Osteocyte (in vitro differentiated cells): ENCODE measurements around the gene ANKS1B. TPM values are rescaled to one million over a fixed set of nuclear protein-coding genes. Genes with fewer than 3 reads are reported as not detected.

Experiments used
- DNase-seq: peaks from one replicate; pipeline ENCODE4 v3.0.0; 2021; ENCODE audit warnings: mixed read lengths; ENCODE audit not compliant: unreplicated experiment; ENCODE audit errors: extremely low spot score
- H3K27ac Mint-ChIP-seq: one replicate; pipeline ENCODE4 v1.8.0; 2021; ENCODE audit warnings: mild to moderate bottlenecking, mixed read lengths; ENCODE audit not compliant: unreplicated experiment
- H3K27me3 Mint-ChIP-seq: one replicate; pipeline ENCODE4 v1.8.0; 2021; ENCODE audit warnings: mixed read lengths; ENCODE audit not compliant: unreplicated experiment
- H3K36me3 Mint-ChIP-seq: one replicate; pipeline ENCODE4 v1.8.0; 2021; ENCODE audit warnings: mixed read lengths; ENCODE audit not compliant: unreplicated experiment
- H3K4me1 Mint-ChIP-seq: one replicate; pipeline ENCODE4 v1.8.0; 2021; ENCODE audit warnings: mixed read lengths; ENCODE audit not compliant: unreplicated experiment
- H3K4me3 Mint-ChIP-seq: one replicate; pipeline ENCODE4 v1.8.0; 2021; ENCODE audit warnings: mild to moderate bottlenecking, moderate library complexity, mixed read lengths; ENCODE audit not compliant: unreplicated experiment
- H3K9me3 Mint-ChIP-seq: one replicate; pipeline ENCODE4 v1.8.0; 2021; ENCODE audit warnings: mixed read lengths; ENCODE audit not compliant: unreplicated experiment
- CTCF ChIP-seq: fragments of 200-600 bp; sonication (generic); IDR thresholded peaks from 2 replicates; pipeline ENCODE4 v1.5.0; 2021; ENCODE audit warnings: antibody characterized with exemption, mild to moderate bottlenecking, moderate library complexity
- total RNA-seq: library from RNA; stranded (reverse); gene quantifications from 2 replicates; pipeline ENCODE4 v1.2.1, GENCODE V29; 2021

Gene ANKS1B
- total RNA-seq, 1 donor from 2014 or later: 0.70 TPM

GRCh38 chr12:99573980-99574379 lies 410.8 kb downstream of the ANKS1B start:
- H3K4me1 Mint-ChIP-seq: no peaks in the 10 kb centered on the region
- DNase-seq: no peak
- H3K4me3 Mint-ChIP-seq: no peak overlapping the region
- H3K36me3 Mint-ChIP-seq: no peaks in the 10 kb centered on the region
- no peaks in the 10 kb centered on the region for H3K27me3 Mint-ChIP-seq
- no peaks in the 10 kb centered on the region for H3K9me3 Mint-ChIP-seq
- no peak for TF ChIP-seq CTCF
- no peak overlapping the region for H3K27ac Mint-ChIP-seq

GRCh38 chr12:99567072-99567471 lies 417.7 kb downstream of the ANKS1B start:
- Mint-ChIP-seq H3K36me3 (no peaks in the 10 kb centered on the region), H3K4me1 (no peaks in the 10 kb centered on the region), H3K4me3 (no peak overlapping the region), H3K9me3 (peaks cover 9% of the 10 kb centered on the region), H3K27ac (no peak overlapping the region), H3K27me3 (no peaks in the 10 kb centered on the region)
- TF ChIP-seq CTCF: no peak
- DNase-seq: no peak

GRCh38 chr12:99558109-99558508 lies 426.6 kb downstream of the ANKS1B start:
- no peaks in the 10 kb centered on the region for H3K36me3 Mint-ChIP-seq
- no peaks in the 10 kb centered on the region for H3K9me3 Mint-ChIP-seq
- no peak overlapping the region for H3K4me3 Mint-ChIP-seq
- no peaks in the 10 kb centered on the region for H3K27me3 Mint-ChIP-seq
- H3K4me1 Mint-ChIP-seq: no peaks in the 10 kb centered on the region
- TF ChIP-seq CTCF: no peak
- no peak for DNase-seq
- no peak overlapping the region for H3K27ac Mint-ChIP-seq

- H3K9me3 Mint-ChIP-seq: no peaks in the 10 kb centered on the region
- no peak overlapping the region for H3K4me3 Mint-ChIP-seq
- no peak for DNase-seq
- no peak for TF ChIP-seq CTCF
- H3K36me3 Mint-ChIP-seq: no peaks in the 10 kb centered on the region
- H3K27me3 Mint-ChIP-seq: no peaks in the 10 kb centered on the region
- H3K27ac Mint-ChIP-seq: no peak overlapping the region
- no peaks in the 10 kb centered on the region for H3K4me1 Mint-ChIP-seq
Measured at GRCh38 chr12:99553461-99553860, 431.3 kb downstream of the ANKS1B start.

- no peaks in the 10 kb centered on the region for H3K4me1 Mint-ChIP-seq
- H3K27ac Mint-ChIP-seq: no peak overlapping the region
- no peak for DNase-seq
- H3K4me3 Mint-ChIP-seq: no peak overlapping the region
- TF ChIP-seq CTCF: no peak
- H3K9me3 Mint-ChIP-seq: no peaks in the 10 kb centered on the region
- H3K27me3 Mint-ChIP-seq: no peaks in the 10 kb centered on the region
- H3K36me3 Mint-ChIP-seq: no peaks in the 10 kb centered on the region
Measured at GRCh38 chr12:99552022-99552421, 432.7 kb downstream of the ANKS1B start.
